Endothelial cell of umbilical vein (primary cell): Measurements from ENCODE around the gene RPLP1. TPM values are rescaled to one million over a fixed set of nuclear protein-coding genes. Genes with fewer than 3 reads are reported as not detected.

Experiments
- BruUV-seq: library from RNA; stranded (reverse); fragments of 400-500 nt; replicated peaks from 2 replicates; lab custom pipeline; 2021; lab: Mats Ljungman, UMichigan
- CTCF ChIA-PET: fragments of 300-600, 350-600 bp; sonication (Branson Sonifier 250); formaldehyde crosslinking; loops from one replicate; lab custom pipeline; 2021; ENCODE audit warnings: antibody characterized with exemption, inconsistent platforms; lab: Charles Lee
- POLR2A ChIA-PET: fragments of 300-600, 350-600 bp; sonication (Branson Sonifier 250); formaldehyde crosslinking; loops from one replicate; lab custom pipeline; 2021; ENCODE audit warnings: antibody characterized with exemption, inconsistent platforms; lab: Charles Lee
- DNase-seq: peaks from one replicate; pipeline ENCODE4 v3.0.0-alpha.2; 2011; ENCODE audit warnings: low read depth, low spot score
- FAIRE-seq: peaks from 2 replicates; lab custom pipeline; 2011; peaks lifted over from hg19 to GRCh38; lab: Jason Lieb, UNC
- H2AFZ ChIP-seq: 2 replicates; pipeline ENCODE4 v1.6.0; 2012; ENCODE audit warnings: low read depth, low read length, control low read depth, inconsistent platforms
- H3K27ac ChIP-seq: 2 replicates; pipeline ENCODE4 v1.5.1; 2011; ENCODE audit warnings: low read depth, mild to moderate bottlenecking, control low read depth, low read length, moderate library complexity; ENCODE audit not compliant: insufficient read depth
- H3K27me3 ChIP-seq, 2 experiments: 2 replicates each; pipeline versions ENCODE4 v1.6.0 to v1.6.1; 2011; ENCODE audit warnings: low read length in 2 of 2, mixed read lengths in 1 of 2; ENCODE audit not compliant: control insufficient read depth in 2 of 2, insufficient read depth in 2 of 2
- H3K36me3 ChIP-seq, 2 experiments: 2 replicates in 1 of 2; 3 replicates in 1 of 2; pipeline ENCODE4 v1.5.1; 2011; ENCODE audit warnings: low read length in 2 of 2, mild to moderate bottlenecking in 1 of 2, moderate library complexity in 1 of 2; ENCODE audit not compliant: control insufficient read depth in 2 of 2, insufficient read depth in 2 of 2; ENCODE audit errors: extremely low read depth in 1 of 2
- H3K4me1 ChIP-seq: 3 replicates; pipeline ENCODE4 v1.5.1; 2011; ENCODE audit warnings: mild to moderate bottlenecking, low read length; ENCODE audit not compliant: control insufficient read depth, insufficient read depth; ENCODE audit errors: extremely low read depth
- H3K4me2 ChIP-seq: 2 replicates; pipeline ENCODE4 v1.6.1; 2011; ENCODE audit warnings: low read length, control low read depth, mixed read lengths; ENCODE audit not compliant: insufficient read depth
- H3K4me3 ChIP-seq, 3 experiments: fragments of 200-600 bp in 1 of 3; sonication (generic), shearing (Covaris generic) in 1 of 3; replicated peaks in 1 of 3; 2 replicates each; pipeline ENCODE4 v1.5.1; 2011 to 2016; ENCODE audit warnings: control low read depth in 3 of 3, low read length in 3 of 3, mild to moderate bottlenecking in 2 of 3, inconsistent platforms in 1 of 3, low read depth in 1 of 3, moderate library complexity in 1 of 3; ENCODE audit not compliant: insufficient read depth in 1 of 3
- H3K79me2 ChIP-seq: 2 replicates; pipeline ENCODE4 v1.6.0; 2012; ENCODE audit warnings: low read length, inconsistent platforms; ENCODE audit not compliant: control insufficient read depth, insufficient read depth
- H3K9ac ChIP-seq: replicated peaks from 2 replicates; pipeline ENCODE3; 2011; ENCODE audit warnings: low read length, control low read depth; ENCODE audit not compliant: insufficient read depth; ENCODE audit errors: extremely low read depth
- H3K9me1 ChIP-seq: replicated peaks from 3 replicates; pipeline ENCODE4 v1.6.0; 2011; ENCODE audit warnings: mild to moderate bottlenecking, low read length; ENCODE audit not compliant: control insufficient read depth, insufficient read depth; ENCODE audit errors: extremely low read depth
- H3K9me3 ChIP-seq: replicated peaks from 2 replicates; pipeline ENCODE4 v1.5.1; 2012; ENCODE audit warnings: low read length, inconsistent platforms; ENCODE audit not compliant: control insufficient read depth, insufficient read depth
- H4K20me1 ChIP-seq: replicated peaks from 2 replicates; pipeline ENCODE3; 2011; ENCODE audit warnings: mild to moderate bottlenecking, low read length; ENCODE audit not compliant: control insufficient read depth, insufficient read depth; ENCODE audit errors: extremely low read depth
- EZH2 ChIP-seq: IDR thresholded peaks from 2 replicates; pipeline ENCODE4 v1.6.1; 2012; ENCODE audit warnings: borderline replicate concordance, low read depth, mild to moderate bottlenecking, moderate library complexity, low read length, inconsistent platforms; ENCODE audit not compliant: severe bottlenecking
- FOS ChIP-seq: IDR thresholded peaks from 2 replicates; pipeline ENCODE4 v1.6.1; 2011; ENCODE audit warnings: mild to moderate bottlenecking, low read length, moderate library complexity, borderline replicate concordance; ENCODE audit not compliant: insufficient read depth
- GATA2 ChIP-seq: IDR thresholded peaks from 2 replicates; pipeline ENCODE4 v1.7.0; 2011; ENCODE audit warnings: low read depth, mild to moderate bottlenecking, moderate library complexity, mixed read lengths, low read length; ENCODE audit not compliant: insufficient read length, insufficient read depth
- JUN ChIP-seq: IDR thresholded peaks from 2 replicates; pipeline ENCODE4 v1.6.1; 2011; ENCODE audit warnings: borderline replicate concordance, low read depth; ENCODE audit not compliant: insufficient read length, insufficient read depth
- MYC ChIP-seq: IDR thresholded peaks from one replicate; pipeline ENCODE4 v1.6.1; 2011; ENCODE audit warnings: mild to moderate bottlenecking, low read depth, low read length
- POLR2A ChIP-seq: IDR thresholded peaks from 2 replicates; pipeline ENCODE4 v1.6.1; 2012; ENCODE audit warnings: low read depth, mild to moderate bottlenecking, control low read depth, low read length
- POLR2AphosphoS5 ChIP-seq: IDR thresholded peaks from 2 replicates; pipeline ENCODE4 v1.6.1; 2012; ENCODE audit warnings: low read depth, mild to moderate bottlenecking, control low read depth, low read length, moderate library complexity; ENCODE audit not compliant: insufficient read depth
- dilution Hi-C: fragments of 300-500 bp; cut with MboI; formaldehyde crosslinking; loops from one replicate; pipeline ENCODE4 v1.15.0; 2019; ENCODE audit warnings: low sequenced_read_pairs; ENCODE audit not compliant: extremely low pct_ligation_motif_present
- intact Hi-C: fragments of 100-400 bp; cut with micrococcal nuclease; formaldehyde crosslinking; loops from one replicate; pipeline ENCODE4 v1.10.0; 2022
- polyA plus RNA-seq, 4 experiments: library from polyadenylated mRNA; depleted of rRNA in 3 of 4; stranded (reverse) in 3 of 4; unstranded in 1 of 4; fragments of >200 nt; gene quantifications; 2 replicates each; pipeline versions ENCODE4 v1.2.1 to v1.2.3, GENCODE V29; 2011 to 2012; ENCODE audit warnings: missing spikeins in 1 of 4
- total RNA-seq: library from RNA; stranded (reverse); gene quantifications from 2 replicates; pipeline ENCODE4 v1.2.3, GENCODE V29; 2021
- TF ChIP-seq, protein P1 (sequence below), 2 donors: IDR thresholded peaks; 1 replicate in 1 of 2; 2 replicates in 1 of 2; pipeline ENCODE4 v1.5.1; 2011; ENCODE audit warnings: low read length in 2 of 2, mild to moderate bottlenecking in 2 of 2, moderate library complexity in 2 of 2, control low read depth in 1 of 2, inconsistent platforms in 1 of 2, low read depth in 1 of 2; ENCODE audit not compliant: insufficient read depth in 1 of 2; ENCODE audit errors: extremely low read depth in 1 of 2
- TF ChIP-seq, protein P2 (sequence below): IDR thresholded peaks from 2 replicates; pipeline ENCODE4 v1.6.1; 2011; ENCODE audit not compliant: insufficient read depth, insufficient read length

RPLP1 gene
- total and polyA plus RNA-seq, 2 donors (not counting 3 experiments of a cell fraction or from before 2014, with no cell fraction given): 1,603 to 2,985 TPM

DNA sequence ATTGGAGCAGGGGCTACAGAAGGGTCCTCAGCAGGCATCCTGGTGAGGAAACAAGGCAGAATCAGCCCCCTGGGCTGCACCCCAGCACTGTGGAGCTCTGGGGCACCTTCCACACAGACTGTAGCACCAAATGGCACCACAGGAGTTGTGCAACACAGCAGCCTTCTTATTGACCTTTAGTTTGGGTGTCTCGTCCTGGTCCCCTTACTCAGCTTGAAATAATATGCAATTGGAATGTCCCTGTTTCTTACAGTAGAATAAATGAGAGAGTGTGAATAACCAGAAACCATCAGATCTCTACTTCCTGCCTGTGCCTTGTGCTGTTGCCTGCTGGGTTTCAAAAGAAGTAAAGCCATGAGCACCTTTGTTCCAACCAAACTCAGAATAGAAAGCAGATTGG, 44.5 kb downstream of the RPLP1 start:
- CTCF ChIA-PET: no interaction called here
- Histone ChIP-seq H3K79me2 (no peaks in the 10 kb centered on the region), H3K36me3 (no peaks in the 10 kb centered on the region), H4K20me1 (no peaks in the 10 kb centered on the region), H3K27ac (no peak overlapping the region), H3K9me3 (no peaks in the 10 kb centered on the region), H3K4me2 (no peak overlapping the region), H3K27me3 (no peaks in the 10 kb centered on the region), H2AFZ (no peak overlapping the region), H3K4me3 (no peak overlapping the region), H3K9me1 (no peaks in the 10 kb centered on the region), H3K9ac (no peak overlapping the region), H3K4me1 (no peaks in the 10 kb centered on the region)
- dilution Hi-C loops: no loop called here
- no TSS peak for BruUV-seq
- no peak for FAIRE-seq
- DNase-seq: no peak
- intact Hi-C loops: no loop called here
- POLR2A ChIA-PET: no interaction called here
- TF ChIP-seq EZH2 (no peak), POLR2AphosphoS5 (no peak), POLR2A (no peak), JUN (no peak), FOS (no peak), MYC (no peak), GATA2 (no peak)
- TF ChIP-seq, protein P1, sequence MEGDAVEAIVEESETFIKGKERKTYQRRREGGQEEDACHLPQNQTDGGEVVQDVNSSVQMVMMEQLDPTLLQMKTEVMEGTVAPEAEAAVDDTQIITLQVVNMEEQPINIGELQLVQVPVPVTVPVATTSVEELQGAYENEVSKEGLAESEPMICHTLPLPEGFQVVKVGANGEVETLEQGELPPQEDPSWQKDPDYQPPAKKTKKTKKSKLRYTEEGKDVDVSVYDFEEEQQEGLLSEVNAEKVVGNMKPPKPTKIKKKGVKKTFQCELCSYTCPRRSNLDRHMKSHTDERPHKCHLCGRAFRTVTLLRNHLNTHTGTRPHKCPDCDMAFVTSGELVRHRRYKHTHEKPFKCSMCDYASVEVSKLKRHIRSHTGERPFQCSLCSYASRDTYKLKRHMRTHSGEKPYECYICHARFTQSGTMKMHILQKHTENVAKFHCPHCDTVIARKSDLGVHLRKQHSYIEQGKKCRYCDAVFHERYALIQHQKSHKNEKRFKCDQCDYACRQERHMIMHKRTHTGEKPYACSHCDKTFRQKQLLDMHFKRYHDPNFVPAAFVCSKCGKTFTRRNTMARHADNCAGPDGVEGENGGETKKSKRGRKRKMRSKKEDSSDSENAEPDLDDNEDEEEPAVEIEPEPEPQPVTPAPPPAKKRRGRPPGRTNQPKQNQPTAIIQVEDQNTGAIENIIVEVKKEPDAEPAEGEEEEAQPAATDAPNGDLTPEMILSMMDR (IDR thresholded peaks at IDR 0.05; ENCODE audit: extremely low read depth in 1 of 2, insufficient read depth in 1 of 2, low read depth in 1 of 2, low read length in 2 of 2): no peak
- TF ChIP-seq, protein P2, sequence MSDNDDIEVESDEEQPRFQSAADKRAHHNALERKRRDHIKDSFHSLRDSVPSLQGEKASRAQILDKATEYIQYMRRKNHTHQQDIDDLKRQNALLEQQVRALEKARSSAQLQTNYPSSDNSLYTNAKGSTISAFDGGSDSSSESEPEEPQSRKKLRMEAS: no peak
